H1 (cell line): ENCODE results near the gene CASQ1. TPM values are rescaled to one million over a fixed set of nuclear protein-coding genes. Genes with fewer than 3 reads are reported as not detected.

ENCODE experiments used
- ASH2L ChIP-seq: fragments of 200-600, 300-600 bp; sonication (generic); IDR thresholded peaks from one replicate; pipeline ENCODE4 v1.7.1; 2017; ENCODE audit warnings: low read length
- GABPA ChIP-seq: IDR thresholded peaks from 2 replicates; pipeline ENCODE4 v1.6.1; 2011; ENCODE audit warnings: mild to moderate bottlenecking, low read length, moderate library complexity, borderline replicate concordance; ENCODE audit not compliant: insufficient read depth
- polyA plus RNA-seq, 7 experiments: library from polyadenylated mRNA; depleted of rRNA in 3 of 7; stranded (reverse) in 5 of 7; unstranded in 2 of 7; fragments of >200 nt in 5 of 7; fragments of 200-250 nt in 2 of 7; gene quantifications; 1 replicate in 5 of 7; 2 replicates in 1 of 7; 4 replicates in 1 of 7; pipeline versions ENCODE4 v1.2.1 to v1.2.3, GENCODE V29; 2011 to 2013; ENCODE audit warnings: missing spikeins in 2 of 7, mixed read lengths in 2 of 7
- total RNA-seq: library from RNA; stranded (reverse); fragmentation: NEBNext Ultra II Directional; extraction: Animal tissue kit (Norgen Biotek cat#: 25700); gene quantifications from 2 replicates; pipeline ENCODE4 v1.2.1, GENCODE V29; 2021

CASQ1 gene
- total and polyA plus RNA-seq, 2 of the 8 experiments (the other 6 are each of a cell fraction or from before 2014, with no cell fraction given): 0.80 to 1.3 TPM

DNA sequence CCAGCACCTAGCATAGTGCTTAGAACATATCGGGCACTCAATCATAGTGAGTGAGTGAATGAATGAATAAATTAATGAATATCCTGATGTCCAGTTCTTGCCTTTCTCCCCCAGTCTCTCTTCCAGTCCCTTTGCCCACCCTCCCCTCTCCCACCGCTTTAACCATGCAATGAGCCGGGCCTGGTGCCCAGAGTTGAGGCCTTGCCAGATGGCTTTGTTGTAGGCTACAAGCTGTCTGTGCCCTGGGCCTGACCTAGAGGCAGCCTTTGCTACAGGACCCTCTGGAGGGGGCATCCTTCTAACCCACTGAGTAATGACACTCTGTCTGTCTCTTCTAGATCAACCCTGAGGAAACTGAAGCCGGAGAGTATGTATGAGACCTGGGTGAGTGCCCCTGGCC, 6.9 kb downstream of the CASQ1 start (continued):
- TF ChIP-seq GABPA (no peak), ASH2L (no peak)
